H1 (cell line): ENCODE results near the gene ATG9B. TPM values are rescaled to one million over a fixed set of nuclear protein-coding genes. Genes with fewer than 3 reads are reported as not detected.

Experiments
- CTCF ChIA-PET: fragments of 300-600 bp; sonication (Branson Sonifier 250); formaldehyde crosslinking; loops from one replicate; lab custom pipeline; 2021; ENCODE audit not compliant: partially characterized antibody; lab: Charles Lee
- POLR2A ChIA-PET: fragments of 300-600 bp; sonication (Branson Sonifier 250); formaldehyde crosslinking; loops from one replicate; lab custom pipeline; 2021; ENCODE audit warnings: inconsistent platforms; ENCODE audit not compliant: partially characterized antibody; lab: Charles Lee
- DNase-seq, 2 experiments: peaks; one replicate each; pipeline versions ENCODE4 v3.0.0 to v3.0.0-alpha.2; 2010 to 2022; ENCODE audit warnings: low spot score in 2 of 2, low read depth in 1 of 2, mixed read lengths in 1 of 2
- FAIRE-seq: peaks from 2 replicates; lab custom pipeline; 2011; peaks lifted over from hg19 to GRCh38; lab: Jason Lieb, UNC
- H2AFZ ChIP-seq: 2 replicates; pipeline ENCODE4 v1.8.1; 2012; ENCODE audit warnings: low read length, inconsistent platforms
- H2AK5ac ChIP-seq: 2 replicates; pipeline ENCODE4 v1.6.1; 2013; ENCODE audit warnings: low read depth, low read length
- H2BK120ac ChIP-seq: replicated peaks from 2 replicates; pipeline ENCODE3; 2013; ENCODE audit warnings: low read depth, low read length, inconsistent platforms
- H2BK12ac ChIP-seq: 2 replicates; pipeline ENCODE4 v1.6.1; 2013; ENCODE audit warnings: low read depth, low read length
- H2BK15ac ChIP-seq: 2 replicates; pipeline ENCODE4 v1.6.1; 2013; ENCODE audit warnings: low read length
- H2BK20ac ChIP-seq: 2 replicates; pipeline ENCODE4 v1.6.1; 2013; ENCODE audit warnings: low read length
- H2BK5ac ChIP-seq: 2 replicates; pipeline ENCODE4 v1.6.1; 2013; ENCODE audit warnings: low read depth, low read length
- H3K14ac ChIP-seq: 2 replicates; pipeline ENCODE4 v1.6.1; 2013; ENCODE audit warnings: inconsistent platforms; ENCODE audit not compliant: insufficient read length
- H3K18ac ChIP-seq: 2 replicates; pipeline ENCODE4 v1.6.1; 2013; ENCODE audit warnings: low read length; ENCODE audit errors: extremely low read depth
- H3K23ac ChIP-seq: 2 replicates; pipeline ENCODE4 v1.6.1; 2013; ENCODE audit warnings: inconsistent platforms; ENCODE audit not compliant: insufficient read length
- H3K23me2 ChIP-seq: 2 replicates; pipeline ENCODE4 v1.6.1; 2013; ENCODE audit warnings: low read depth, low read length
- H3K27ac ChIP-seq: 2 replicates; pipeline ENCODE4 v1.6.1; 2011; ENCODE audit warnings: low read depth, low read length, inconsistent platforms
- H3K27me3 ChIP-seq, 4 experiments: replicated peaks in 1 of 4; 1 replicate in 1 of 4; 2 replicates in 3 of 4; pipeline versions ENCODE4 v1.6.1 to v1.8.1; 2011 to 2013; ENCODE audit warnings: low read length in 3 of 4, mild to moderate bottlenecking in 3 of 4, inconsistent platforms in 2 of 4, mixed read lengths in 2 of 4, moderate library complexity in 1 of 4; ENCODE audit not compliant: control insufficient read depth in 3 of 4, insufficient read depth in 3 of 4; ENCODE audit errors: extremely low read depth in 1 of 4
- H3K36me3 ChIP-seq, 4 experiments: 2 replicates each; pipeline versions ENCODE4 v1.6.1 to v1.8.1; 2011 to 2013; ENCODE audit warnings: mild to moderate bottlenecking in 4 of 4, low read length in 3 of 4, moderate library complexity in 2 of 4, control low read depth in 1 of 4, inconsistent platforms in 1 of 4; ENCODE audit not compliant: insufficient read depth in 4 of 4, control insufficient read depth in 2 of 4
- H3K4ac ChIP-seq: replicated peaks from 2 replicates; pipeline ENCODE3; 2013; ENCODE audit warnings: low read length, low read depth, mixed read lengths, inconsistent platforms; ENCODE audit not compliant: insufficient read length
- H3K4me1 ChIP-seq, 4 experiments: replicated peaks in 1 of 4; 1 replicate in 1 of 4; 2 replicates in 3 of 4; pipeline versions ENCODE4 v1.6.1 to v1.8.1; 2011 to 2013; ENCODE audit warnings: low read length in 3 of 4, inconsistent platforms in 2 of 4, mixed read lengths in 1 of 4; ENCODE audit not compliant: insufficient read depth in 4 of 4, control insufficient read depth in 3 of 4
- H3K4me2 ChIP-seq, 2 experiments: 2 replicates each; pipeline versions ENCODE4 v1.6.1 to v1.8.1; 2011 to 2013; ENCODE audit warnings: low read depth in 2 of 2, low read length in 2 of 2, control low read depth in 1 of 2, inconsistent platforms in 1 of 2, mild to moderate bottlenecking in 1 of 2; ENCODE audit not compliant: insufficient read depth in 1 of 2
- H3K4me3 ChIP-seq, 4 experiments: fragments of 200-600, 300-600 bp in 1 of 4; sonication (generic), shearing (Covaris generic), sonication (Bioruptor Twin) in 1 of 4; 2 replicates each; pipeline versions ENCODE4 v1.5.1 to v1.8.1; 2011 to 2016; ENCODE audit warnings: low read length in 4 of 4, low read depth in 3 of 4, control low read depth in 2 of 4, inconsistent platforms in 2 of 4, mild to moderate bottlenecking in 2 of 4, mixed read lengths in 1 of 4, moderate library complexity in 1 of 4; ENCODE audit not compliant: insufficient read depth in 2 of 4; ENCODE audit errors: extremely low read depth in 1 of 4
- H3K56ac ChIP-seq: replicated peaks from 2 replicates; pipeline ENCODE3; 2013; ENCODE audit warnings: low read depth, mild to moderate bottlenecking, mixed read lengths, low read length, inconsistent platforms; ENCODE audit not compliant: insufficient read length
- H3K79me1 ChIP-seq: 2 replicates; pipeline ENCODE4 v1.6.1; 2013; ENCODE audit warnings: low read depth, low read length, control low read depth
- H3K79me2 ChIP-seq, 2 experiments: 2 replicates each; pipeline versions ENCODE4 v1.6.1 to v1.8.1; 2012 to 2013; ENCODE audit warnings: low read length in 2 of 2, mild to moderate bottlenecking in 2 of 2, inconsistent platforms in 1 of 2; ENCODE audit not compliant: insufficient read depth in 2 of 2, control insufficient read depth in 1 of 2
- H3K9ac ChIP-seq, 4 experiments: replicated peaks in 1 of 4; 1 replicate in 1 of 4; 2 replicates in 3 of 4; pipeline versions ENCODE4 v1.6.1 to v1.8.1; 2011 to 2013; ENCODE audit warnings: low read depth in 3 of 4, low read length in 3 of 4, control low read depth in 2 of 4, mild to moderate bottlenecking in 2 of 4, moderate library complexity in 2 of 4, inconsistent platforms in 1 of 4; ENCODE audit errors: extremely low read depth in 1 of 4
- H3K9me3 ChIP-seq, 2 experiments: 2 replicates each; pipeline versions ENCODE4 v1.6.1 to v1.8.1; 2012 to 2013; ENCODE audit warnings: mild to moderate bottlenecking in 2 of 2, moderate library complexity in 2 of 2, control low read depth in 1 of 2, inconsistent platforms in 1 of 2, low read depth in 1 of 2, low read length in 1 of 2, mixed read lengths in 1 of 2; ENCODE audit not compliant: insufficient read depth in 2 of 2
- H4K20me1 ChIP-seq, 2 experiments: replicated peaks in 1 of 2; 2 replicates each; pipeline versions ENCODE3 to v1.8.1; 2011 to 2013; ENCODE audit warnings: inconsistent platforms in 2 of 2, low read length in 2 of 2, mild to moderate bottlenecking in 1 of 2; ENCODE audit not compliant: insufficient read depth in 2 of 2, control insufficient read depth in 1 of 2
- H4K5ac ChIP-seq: 2 replicates; pipeline ENCODE4 v1.6.1; 2013; ENCODE audit warnings: low read length, low read depth, mixed read lengths, inconsistent platforms; ENCODE audit not compliant: insufficient read length
- H4K8ac ChIP-seq: 2 replicates; pipeline ENCODE4 v1.8.0; 2013; ENCODE audit warnings: mild to moderate bottlenecking, moderate library complexity, low read length, inconsistent platforms; ENCODE audit not compliant: insufficient read depth; ENCODE audit errors: extremely low read depth
- H4K91ac ChIP-seq: replicated peaks from 2 replicates; pipeline ENCODE3; 2013; ENCODE audit warnings: low read length, mixed read lengths, inconsistent platforms; ENCODE audit not compliant: insufficient read length
- WGBS, 2 experiments: shearing (Covaris generic) in 1 of 2; methylation state at CpG; one replicate each; pipeline versions ENCODE4 v1.1.6 to v1.1.7; 2013 to 2015; ENCODE audit warnings: low lambda C conversion rate in 2 of 2, mixed read lengths in 2 of 2, inconsistent platforms in 1 of 2, low coverage in 1 of 2, missing lambda C conversion rate in 1 of 2; ENCODE audit not compliant: insufficient replicate concordance in 2 of 2, insufficient coverage in 1 of 2, insufficient read length in 1 of 2; ENCODE audit errors: extremely low coverage in 1 of 2, missing lambda C conversion rate in 1 of 2; 5-methylcytosine and 5-hydroxymethylcytosine counted together
- polyA plus RNA-seq, 7 experiments: library from polyadenylated mRNA; depleted of rRNA in 3 of 7; stranded (reverse) in 5 of 7; unstranded in 2 of 7; fragments of >200 nt in 5 of 7; fragments of 200-250 nt in 2 of 7; gene quantifications; 1 replicate in 5 of 7; 2 replicates in 1 of 7; 4 replicates in 1 of 7; pipeline versions ENCODE4 v1.2.1 to v1.2.3, GENCODE V29; 2011 to 2013; ENCODE audit warnings: missing spikeins in 2 of 7, mixed read lengths in 2 of 7
- total RNA-seq: library from RNA; stranded (reverse); fragmentation: NEBNext Ultra II Directional; extraction: Animal tissue kit (Norgen Biotek cat#: 25700); gene quantifications from 2 replicates; pipeline ENCODE4 v1.2.1, GENCODE V29; 2021

Gene ATG9B
- total and polyA plus RNA-seq, 2 of the 8 experiments (the other 6 are each of a cell fraction or from before 2014, with no cell fraction given) = 1.4 to 2.3 TPM

- no peak overlapping the region for H3K27ac ChIP-seq
- no peak overlapping the region for H2BK20ac ChIP-seq
- H3K56ac ChIP-seq = no peak overlapping the region
- peak overlapping the region; percentile 86 for H4K91ac ChIP-seq
- H2BK5ac ChIP-seq = no peak overlapping the region
- H2BK120ac ChIP-seq = peak overlapping the region; percentile 12
- H3K36me3 ChIP-seq = no peaks in the 10 kb centered on the region
- peak overlapping the region; percentile 39; the same call in 1 of the 2 replicates for H2BK12ac ChIP-seq
- H3K9me3 ChIP-seq = no peaks in the 10 kb centered on the region
- H3K79me1 ChIP-seq = no peaks in the 10 kb centered on the region
- H3K27me3 ChIP-seq = peaks cover 0 to 3% (median 0%) of the 10 kb centered on the region in 4 experiments; a peak in 2 of 7 replicates
- FAIRE-seq (no peak), DNase-seq (no peak)
- no peaks in the 10 kb centered on the region; the same call in 1 of the 2 replicates for H3K23me2 ChIP-seq
- no peaks in the 10 kb centered on the region for H3K79me2 ChIP-seq
- no peaks in the 10 kb centered on the region for H4K20me1 ChIP-seq
- ChIA-PET POLR2A (interaction anchor here (1.0 to 1.1 kb wide), 2 partner anchors 19 to 20 kb away, joined by 3 read pairs; partner anchors contain the start of gene ABCB8), CTCF (interaction anchor here (0.5 to 11.5 kb wide), 29 partner anchors 9 to 1406 kb away, joined by 3 to 142 read pairs (median 8); partner anchors contain the start of genes ABCB8, ATG9B, CDK5 and NOS3)
- H3K4me1 ChIP-seq = peaks cover 0 to 26% (median 21%) of the 10 kb centered on the region in 4 experiments; a peak in 6 of 7 replicates
- no peak overlapping the region for H3K23ac ChIP-seq
- H3K14ac ChIP-seq = no peak overlapping the region
- peak overlapping the region in 1 of 4 experiments; percentile 23; a peak in 1 of 8 replicates for H3K4me3 ChIP-seq
- H3K9ac ChIP-seq = no peak overlapping the region
- peak overlapping the region; percentile 39; the same call in 1 of the 2 replicates for H4K8ac ChIP-seq
- WGBS, 2 experiments = 85% methylated on average over 11 of the region's 11 CpGs; no CpG with 5 or more reads in 1 of the 2 experiments
- H3K18ac ChIP-seq = no peak overlapping the region
- H2AK5ac ChIP-seq = 0 out of 2 replicates have a peak overlapping the region, but pooled peaks have one; percentile 10
- peak overlapping the region; percentile 92 for H2BK15ac ChIP-seq
- peak overlapping the region; percentile 1 to 40; a peak in 2 of 4 replicates for H3K4me2 ChIP-seq
- H4K5ac ChIP-seq = no peak overlapping the region
- H3K4ac ChIP-seq = no peak overlapping the region
- peak overlapping the region; percentile 47; the same call in 1 of the 2 replicates for H2AFZ ChIP-seq
These were observed 16.2 kb downstream of the ATG9B start for GRCh38 chr7:151008143-151008510.
